Retinal pigment epithelial cell (primary cell): ENCODE data around the gene RGSL1.

Source experiments
- DNase-seq: peaks from one replicate; pipeline ENCODE4 v3.0.0-alpha.2; 2010; ENCODE audit warnings: low read depth
- H3K4me3 ChIP-seq: 2 replicates; pipeline ENCODE4 v1.5.1; 2011; ENCODE audit warnings: mild to moderate bottlenecking, low read length, control low read depth, moderate library complexity
- TF ChIP-seq, protein P1 (sequence below): conservative IDR thresholded peaks from 2 replicates; pipeline ENCODE4 v1.5.1; 2011; ENCODE audit warnings: low read depth, low read length, control low read depth, inconsistent platforms

Gene RGSL1

GRCh38 chr1:182568647-182569284 is 118.8 kb downstream of the RGSL1 start:
- TF ChIP-seq, protein P1, sequence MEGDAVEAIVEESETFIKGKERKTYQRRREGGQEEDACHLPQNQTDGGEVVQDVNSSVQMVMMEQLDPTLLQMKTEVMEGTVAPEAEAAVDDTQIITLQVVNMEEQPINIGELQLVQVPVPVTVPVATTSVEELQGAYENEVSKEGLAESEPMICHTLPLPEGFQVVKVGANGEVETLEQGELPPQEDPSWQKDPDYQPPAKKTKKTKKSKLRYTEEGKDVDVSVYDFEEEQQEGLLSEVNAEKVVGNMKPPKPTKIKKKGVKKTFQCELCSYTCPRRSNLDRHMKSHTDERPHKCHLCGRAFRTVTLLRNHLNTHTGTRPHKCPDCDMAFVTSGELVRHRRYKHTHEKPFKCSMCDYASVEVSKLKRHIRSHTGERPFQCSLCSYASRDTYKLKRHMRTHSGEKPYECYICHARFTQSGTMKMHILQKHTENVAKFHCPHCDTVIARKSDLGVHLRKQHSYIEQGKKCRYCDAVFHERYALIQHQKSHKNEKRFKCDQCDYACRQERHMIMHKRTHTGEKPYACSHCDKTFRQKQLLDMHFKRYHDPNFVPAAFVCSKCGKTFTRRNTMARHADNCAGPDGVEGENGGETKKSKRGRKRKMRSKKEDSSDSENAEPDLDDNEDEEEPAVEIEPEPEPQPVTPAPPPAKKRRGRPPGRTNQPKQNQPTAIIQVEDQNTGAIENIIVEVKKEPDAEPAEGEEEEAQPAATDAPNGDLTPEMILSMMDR = no peak
- DNase-seq = no peak
- H3K4me3 ChIP-seq = no peak overlapping the region

DNA sequence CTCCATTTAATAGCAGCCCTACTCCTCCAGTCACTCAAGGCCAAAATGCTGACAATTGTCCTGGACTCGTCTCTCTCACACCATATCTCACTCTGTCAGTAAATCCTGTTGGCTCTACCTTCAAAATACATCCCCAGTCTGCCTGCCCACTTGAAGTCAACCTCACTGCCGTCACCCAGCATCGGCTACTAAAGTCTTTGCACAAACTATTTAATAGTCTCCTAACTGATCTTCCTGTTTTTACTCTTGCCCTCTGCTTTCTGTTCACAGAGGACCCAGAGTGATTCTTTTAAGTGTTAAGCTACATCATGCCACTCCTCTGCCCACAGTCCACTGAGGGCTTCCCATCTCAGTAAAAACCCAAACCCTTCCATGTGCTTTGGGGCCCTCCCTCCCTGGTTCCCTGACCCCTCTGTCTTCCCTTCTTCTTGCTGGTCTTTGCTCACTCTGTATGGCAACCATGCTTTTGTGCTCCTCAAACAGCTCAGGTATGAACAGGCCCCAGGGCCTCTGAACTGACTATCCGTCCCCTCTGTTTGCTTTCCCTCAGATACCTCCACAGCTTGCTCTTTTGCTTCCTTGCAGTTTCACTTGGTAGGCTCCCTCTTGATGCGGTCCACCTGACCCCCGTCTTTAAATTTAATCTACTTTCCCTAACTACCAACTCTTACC is 120.1 kb downstream of the RGSL1 start:
- DNase-seq = no peak
- TF ChIP-seq, protein P1 = no peak
- H3K4me3 ChIP-seq = no peak overlapping the region

- no peak overlapping the region for H3K4me3 ChIP-seq
- TF ChIP-seq, protein P1 = no peak
- no peak for DNase-seq
Measured at GRCh38 chr1:182570611-182570970, 120.6 kb downstream of the RGSL1 start.

- no peak for DNase-seq
- TF ChIP-seq, protein P1 = no peak
- no peak overlapping the region for H3K4me3 ChIP-seq
Measured at GRCh38 chr1:182574156-182574555, 124.2 kb downstream of the RGSL1 start.

DNA sequence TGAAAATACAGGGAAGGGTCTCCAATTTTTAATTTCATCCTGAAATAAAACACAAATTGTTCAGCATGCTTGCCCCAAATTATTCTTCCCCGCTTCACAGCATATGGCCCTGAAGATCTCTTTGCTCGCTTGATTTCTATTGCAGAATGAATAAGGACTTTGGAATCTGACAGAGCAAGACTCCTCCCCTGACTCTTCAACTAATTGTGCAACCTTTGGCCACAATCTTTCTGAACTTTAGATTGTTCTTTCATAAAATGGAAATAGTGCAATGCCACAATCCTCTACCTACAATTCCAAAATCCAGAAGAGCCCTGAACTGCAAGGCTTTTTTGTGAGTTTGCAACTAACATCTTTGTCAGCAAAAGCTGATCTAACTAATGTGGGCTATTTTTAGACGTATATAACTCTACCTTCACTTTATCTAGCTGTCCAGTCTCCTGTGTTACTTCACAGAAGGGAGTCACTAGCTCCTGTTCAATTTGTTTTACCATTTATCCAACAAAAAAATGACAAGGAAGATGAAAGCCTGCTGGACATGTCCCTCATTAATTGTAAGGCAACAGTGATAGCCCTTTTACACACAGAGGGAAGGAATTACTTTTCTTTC is 125.7 kb downstream of the RGSL1 start:
- TF ChIP-seq, protein P1 = no peak

GRCh38 chr1:182580736-182581135 is 130.8 kb downstream of the RGSL1 start:
- no peak for DNase-seq
- TF ChIP-seq, protein P1 = no peak
- H3K4me3 ChIP-seq = no peak overlapping the region

More for the DNA sequence above, 125.7 kb downstream of the RGSL1 start:
- no peak overlapping the region for H3K4me3 ChIP-seq
- no peak for DNase-seq
